CD4-positive, alpha-beta T cell treated with Interleukin-2 at 100 ng/mL for 4 hours (primary cell): Measurements from ENCODE around the gene ESCO1.
A peak's percentile ranks its signal among the peaks of the same experiment; 100 is the strongest.
"Not testable (repeated sequence)": the region's sequence is repeated elsewhere in the genome, so short reads cannot be mapped to it uniquely, and the experiment has no call there.

Experiments used
- DNase-seq: peaks from one replicate; pipeline ENCODE4 v3.0.0-alpha.2; 2020; ENCODE audit warnings: low spot score

The ESCO1 gene, protein sequence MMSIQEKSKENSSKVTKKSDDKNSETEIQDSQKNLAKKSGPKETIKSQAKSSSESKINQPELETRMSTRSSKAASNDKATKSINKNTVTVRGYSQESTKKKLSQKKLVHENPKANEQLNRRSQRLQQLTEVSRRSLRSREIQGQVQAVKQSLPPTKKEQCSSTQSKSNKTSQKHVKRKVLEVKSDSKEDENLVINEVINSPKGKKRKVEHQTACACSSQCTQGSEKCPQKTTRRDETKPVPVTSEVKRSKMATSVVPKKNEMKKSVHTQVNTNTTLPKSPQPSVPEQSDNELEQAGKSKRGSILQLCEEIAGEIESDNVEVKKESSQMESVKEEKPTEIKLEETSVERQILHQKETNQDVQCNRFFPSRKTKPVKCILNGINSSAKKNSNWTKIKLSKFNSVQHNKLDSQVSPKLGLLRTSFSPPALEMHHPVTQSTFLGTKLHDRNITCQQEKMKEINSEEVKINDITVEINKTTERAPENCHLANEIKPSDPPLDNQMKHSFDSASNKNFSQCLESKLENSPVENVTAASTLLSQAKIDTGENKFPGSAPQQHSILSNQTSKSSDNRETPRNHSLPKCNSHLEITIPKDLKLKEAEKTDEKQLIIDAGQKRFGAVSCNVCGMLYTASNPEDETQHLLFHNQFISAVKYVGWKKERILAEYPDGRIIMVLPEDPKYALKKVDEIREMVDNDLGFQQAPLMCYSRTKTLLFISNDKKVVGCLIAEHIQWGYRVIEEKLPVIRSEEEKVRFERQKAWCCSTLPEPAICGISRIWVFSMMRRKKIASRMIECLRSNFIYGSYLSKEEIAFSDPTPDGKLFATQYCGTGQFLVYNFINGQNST

DNA sequence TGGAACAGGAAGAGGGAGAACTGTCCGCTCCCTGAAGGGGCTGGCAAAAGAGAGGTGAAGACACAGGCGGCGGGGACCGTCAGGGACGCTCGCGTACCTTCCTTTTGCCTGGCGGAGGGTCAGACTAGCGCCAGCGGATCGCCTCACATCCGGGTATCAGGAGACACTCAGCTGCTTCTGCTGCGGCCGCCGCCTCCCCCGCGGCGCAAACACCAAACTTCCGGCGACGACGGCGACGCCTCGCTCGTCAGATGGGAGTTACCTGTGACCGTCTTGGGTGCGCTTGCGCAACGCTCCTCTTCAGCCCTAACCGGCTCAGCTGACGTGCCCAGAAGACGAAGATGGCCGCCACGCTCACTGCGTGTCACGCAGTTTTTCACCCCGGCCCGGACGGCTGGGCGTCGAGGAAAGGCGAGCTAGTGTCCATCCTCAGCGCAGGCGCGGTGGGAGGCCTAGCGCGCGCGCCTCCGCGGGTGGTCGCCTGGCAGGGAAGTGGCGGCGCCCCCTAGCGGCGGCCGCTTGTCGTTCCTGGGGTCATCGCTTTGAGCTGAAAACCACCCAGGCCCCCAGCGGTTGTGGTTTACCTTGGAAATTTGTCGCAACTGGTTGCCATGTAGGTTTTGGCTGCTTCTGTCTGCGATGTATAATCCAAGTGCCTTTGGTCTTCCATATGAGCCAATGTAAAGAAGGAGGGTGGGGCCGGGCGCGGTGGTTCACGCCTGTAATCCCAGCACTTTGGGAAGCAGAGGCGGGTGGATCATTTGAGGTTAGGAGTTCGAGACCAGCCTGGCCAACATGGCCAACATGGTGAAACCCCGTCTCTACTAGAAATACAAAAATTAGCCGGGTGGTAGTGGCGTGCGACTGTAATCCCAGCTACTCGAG, at the start of gene ESCO1:
ESCO1 (minus strand) TSS at position 179 of the 885 bp plus-strand sequence. CDS start 25,861 bp downstream, outside the sequence.
- DNase-seq: peak; percentile 96

DNA sequence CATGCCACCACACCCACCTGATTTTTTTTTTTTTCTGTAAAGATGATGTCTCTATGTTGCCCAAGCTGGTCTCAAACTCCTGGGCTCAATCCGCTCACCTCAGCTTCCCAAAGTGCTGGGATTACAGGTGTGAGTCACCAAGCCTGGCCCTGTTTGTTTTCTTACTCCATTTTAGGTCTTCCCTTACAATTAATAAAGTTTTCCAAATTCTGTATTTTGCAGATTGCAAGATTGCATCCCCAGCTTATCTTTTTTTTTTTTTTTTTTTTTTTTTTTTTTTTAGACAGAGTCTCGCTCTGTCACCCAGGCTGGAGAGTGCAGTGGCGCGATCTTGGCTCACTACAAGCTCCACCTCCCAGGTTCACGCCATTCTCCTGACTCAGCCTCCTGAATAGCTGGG, 39.9 kb upstream of the ESCO1 start:
- DNase-seq: not testable (repeated sequence)

DNA sequence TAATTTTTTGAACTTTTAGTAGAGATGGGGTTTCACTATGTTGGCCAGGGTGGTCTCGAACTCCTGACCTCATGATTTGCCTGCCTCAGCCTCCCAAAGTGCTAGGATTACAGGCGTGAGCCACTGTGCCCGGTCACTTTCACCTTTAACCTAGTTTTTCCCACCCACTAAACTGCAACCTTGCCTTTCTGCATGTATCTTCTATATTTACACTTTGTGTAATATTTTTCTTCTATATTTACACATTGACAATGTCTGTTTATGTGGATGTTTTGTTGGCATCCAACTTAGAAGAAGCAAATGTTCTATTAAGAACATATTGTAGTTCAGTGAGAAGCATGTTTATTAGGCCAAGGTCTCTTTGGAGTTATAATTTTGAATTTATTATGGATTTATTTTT, 38.3 kb upstream of the ESCO1 start:
- no peak for DNase-seq

DNA sequence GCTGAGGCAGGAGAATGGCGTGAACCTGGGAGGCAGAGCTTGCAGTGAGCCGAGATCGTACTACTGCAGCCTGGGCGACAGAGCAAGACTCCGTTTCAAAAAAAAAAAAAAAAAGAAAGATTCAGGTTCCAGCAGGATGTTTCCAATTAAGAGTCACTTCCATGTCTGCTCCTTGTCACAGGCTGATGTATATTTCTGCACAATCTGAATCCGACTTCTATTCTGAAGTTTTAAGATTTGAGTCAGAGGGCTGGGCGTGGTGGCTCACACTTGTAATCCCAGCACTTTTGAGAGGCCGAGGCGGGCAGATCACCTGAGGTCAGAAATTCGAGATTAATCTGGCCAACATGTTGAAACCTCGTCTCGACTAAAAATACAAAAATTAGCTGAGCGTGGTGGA, 36.3 kb upstream of the ESCO1 start:
- no peak for DNase-seq

DNA sequence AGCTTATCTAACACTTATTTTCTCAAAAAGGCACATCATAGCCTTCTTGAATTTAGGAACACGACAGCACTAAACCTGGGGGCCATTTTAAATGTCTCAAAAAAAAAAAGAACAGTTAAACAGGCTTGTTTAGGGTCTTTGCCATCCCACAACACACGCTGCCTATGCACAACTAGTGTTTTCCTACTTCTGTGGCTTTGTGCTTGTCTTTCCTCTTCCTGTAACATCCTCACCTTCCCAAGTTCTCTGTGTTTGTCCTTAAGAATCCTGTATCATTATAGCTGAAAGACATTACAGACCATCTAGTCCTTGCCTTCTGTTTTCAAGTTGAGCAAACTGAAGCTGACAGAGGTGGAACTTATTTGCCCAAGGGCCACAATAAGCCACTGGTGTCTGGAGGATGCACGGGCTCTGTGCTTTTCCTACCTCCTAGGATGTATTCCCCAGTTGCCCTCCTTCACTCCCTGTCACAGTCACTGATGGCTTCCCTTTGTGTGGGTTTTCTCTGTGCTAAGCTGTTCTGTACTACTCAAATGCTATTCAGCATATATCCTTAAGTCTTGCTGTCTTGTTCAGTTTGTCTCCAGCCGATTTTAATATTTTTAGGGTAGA, 34.2 kb upstream of the ESCO1 start:
- no peak for DNase-seq

DNA sequence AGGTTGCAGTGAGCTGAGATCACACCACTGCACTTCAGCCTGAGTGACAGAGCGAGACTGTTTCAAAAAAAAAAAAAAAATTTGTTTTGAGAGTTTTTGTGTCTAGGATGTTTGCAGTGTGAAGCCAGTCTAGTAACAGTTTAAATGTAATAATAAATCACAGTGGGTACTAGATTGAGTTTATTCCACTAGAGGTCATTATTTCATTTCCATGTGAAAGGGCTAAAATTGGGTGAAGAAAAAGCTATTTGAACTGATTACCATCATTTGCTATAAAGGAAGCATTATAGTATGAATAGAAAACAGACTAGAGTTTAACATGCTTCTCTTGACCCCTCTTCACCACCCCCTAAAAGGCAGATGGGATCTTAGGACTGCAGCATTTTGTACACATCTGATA, 31.9 kb upstream of the ESCO1 start:
- no peak for DNase-seq

DNA sequence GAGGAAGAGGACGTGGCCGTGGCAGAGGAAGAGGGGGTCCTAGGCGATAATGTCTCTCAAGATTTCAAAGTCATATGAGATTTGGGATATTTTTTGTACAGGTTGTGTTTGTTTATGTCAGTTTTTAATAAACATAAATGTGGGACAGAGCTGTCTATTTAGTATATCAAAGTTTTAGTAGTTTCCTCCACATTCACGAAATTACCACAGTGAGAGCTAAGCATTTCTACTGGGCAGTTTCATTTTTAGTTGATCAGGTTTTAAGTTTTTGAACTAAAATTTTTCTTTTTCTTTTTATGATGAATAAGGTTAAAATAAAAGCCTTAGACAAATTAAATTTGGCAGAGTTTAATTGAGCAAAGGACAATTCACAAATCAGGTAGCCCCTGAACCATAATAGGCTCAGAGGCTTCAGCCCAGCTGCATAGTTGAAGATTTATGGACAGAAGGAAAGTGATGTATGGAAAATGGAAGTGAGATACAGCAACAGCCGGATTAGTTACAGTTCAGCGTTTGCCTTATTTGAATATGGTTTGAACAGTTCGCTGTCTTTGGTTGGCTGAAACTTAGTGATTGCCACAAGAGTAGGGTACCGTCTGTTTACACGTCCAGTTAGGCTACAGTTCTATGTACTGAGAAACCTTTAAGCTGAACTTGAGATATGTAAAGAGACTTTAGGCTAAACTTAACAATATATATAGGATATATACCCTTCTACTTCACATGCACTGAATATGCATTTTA, 28.8 kb upstream of the ESCO1 start:
- DNase-seq: no peak

DNA sequence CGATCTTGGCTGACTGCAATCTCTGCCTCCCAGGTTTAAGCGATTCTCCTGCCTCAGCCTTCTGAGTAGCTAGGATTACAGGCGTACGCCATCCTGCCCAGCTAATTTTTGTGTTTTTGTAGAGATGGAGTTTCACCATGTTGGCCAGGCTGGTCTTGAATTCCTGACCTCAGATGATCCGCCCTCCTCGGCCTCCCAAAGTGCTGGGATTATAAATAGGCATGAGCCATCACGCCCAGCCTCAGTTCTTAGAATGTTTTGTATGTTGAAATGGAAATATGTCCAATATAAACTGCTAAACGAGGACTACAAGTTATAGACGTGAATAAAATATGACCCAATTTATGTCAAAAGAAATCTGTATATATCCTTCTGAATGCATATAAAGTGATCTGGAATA, 21.1 kb upstream of the ESCO1 start:
- DNase-seq: not testable (repeated sequence)

DNA sequence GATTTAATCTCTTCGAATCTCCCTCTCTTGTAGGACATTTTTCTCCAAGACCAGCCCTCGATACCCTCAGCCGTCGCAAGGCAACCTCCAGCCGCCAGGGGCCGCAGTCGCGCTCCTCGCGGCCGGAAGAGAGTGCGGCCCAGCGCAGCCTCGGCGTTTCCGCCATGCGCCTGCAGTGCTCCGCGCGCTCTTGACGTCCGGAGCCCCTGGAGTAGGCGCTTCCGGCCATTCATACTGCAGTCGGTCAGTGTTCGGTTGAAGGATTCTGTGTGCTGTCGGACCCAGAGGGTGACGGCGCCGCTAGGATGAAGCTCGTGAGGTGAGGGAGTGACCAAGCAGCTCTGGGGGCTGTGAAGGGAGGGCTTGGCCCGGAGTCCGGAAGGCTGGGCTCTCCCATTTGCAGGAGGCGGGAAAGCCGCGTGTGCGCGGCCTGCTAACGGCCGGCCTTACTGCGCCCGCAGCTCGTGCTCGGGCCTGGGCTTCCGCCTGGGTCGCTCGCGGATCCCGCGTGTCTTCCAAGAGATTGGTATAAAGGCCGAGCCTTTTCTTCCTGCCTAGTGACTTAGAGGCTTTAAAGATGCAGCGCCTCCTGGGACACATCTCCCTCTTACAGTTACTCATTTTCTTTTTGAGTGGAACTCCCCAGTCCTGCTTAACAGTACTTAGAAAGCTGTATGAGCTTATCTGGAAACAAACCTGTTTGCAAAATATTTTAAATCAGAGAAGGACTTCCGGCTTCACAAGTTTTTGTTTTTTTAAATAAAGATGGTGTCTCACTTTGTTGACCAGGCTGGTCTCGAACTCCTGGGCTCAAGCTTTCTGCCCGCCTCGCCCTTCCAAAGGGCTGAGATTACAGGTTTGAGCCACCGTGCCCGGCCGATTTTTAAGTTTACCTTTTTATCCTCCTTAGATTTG, 11.9 kb upstream of the ESCO1 start, which contains the start of gene SNRPD1:
SNRPD1 (plus strand) TSS at position 190 of the 915 bp plus-strand sequence; CDS start at position 306, 116 bp downstream.
- DNase-seq: peak; percentile 91

DNA sequence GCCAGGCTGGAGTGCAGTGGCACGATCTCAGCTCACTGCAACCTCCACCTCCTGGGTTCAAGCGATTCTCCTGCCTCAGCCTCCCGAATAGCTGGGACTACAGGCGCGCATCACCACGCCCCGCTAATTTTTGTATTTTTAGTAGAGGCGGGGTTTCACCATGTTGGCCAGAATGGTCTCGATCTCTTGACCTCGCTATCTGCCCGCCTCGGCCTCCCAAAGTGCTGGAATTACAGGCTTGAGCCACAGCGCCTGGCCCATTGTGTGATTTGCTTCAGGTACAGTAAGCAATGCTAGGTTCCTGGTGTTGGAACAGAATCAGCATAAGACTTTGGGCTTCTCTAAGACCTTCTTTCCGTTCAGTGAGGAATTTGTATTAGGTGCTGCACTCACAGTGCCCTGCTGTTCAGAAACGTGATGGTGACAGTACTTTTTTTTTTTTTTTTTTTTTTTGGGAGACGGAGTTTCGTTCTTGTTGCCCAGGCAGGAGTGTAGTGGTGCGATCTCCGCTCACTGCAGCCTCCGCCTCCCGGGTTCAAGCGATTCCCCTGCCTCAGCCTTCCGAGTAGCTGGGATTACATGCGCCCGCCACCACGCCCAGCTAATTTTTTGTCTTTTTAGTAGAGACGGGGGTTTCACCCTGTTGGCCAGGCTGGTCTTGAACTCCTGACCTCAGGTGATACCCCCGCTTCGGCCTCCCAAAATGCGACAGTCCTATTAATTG, 11.1 kb upstream of the ESCO1 start:
- not testable (repeated sequence) for DNase-seq

DNA sequence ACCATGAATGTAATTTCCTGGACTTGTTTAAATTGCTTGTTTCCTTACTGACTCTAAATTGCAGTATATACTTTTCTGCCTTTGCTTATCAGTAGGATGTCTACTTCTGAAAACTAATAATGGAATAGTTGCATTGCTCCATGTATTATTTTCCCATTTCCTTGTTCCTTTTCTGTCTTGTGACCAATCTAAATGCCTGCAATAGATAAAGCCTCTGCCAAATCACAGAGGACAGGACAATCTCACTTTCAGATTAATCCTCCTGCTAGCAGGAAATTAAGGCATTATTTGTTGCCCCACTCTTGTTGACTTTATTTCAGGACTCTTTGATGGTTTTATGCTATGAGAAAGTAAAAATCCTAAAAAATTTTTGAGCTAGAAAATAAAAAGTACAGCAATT, 4.7 kb upstream of the ESCO1 start:
- DNase-seq: no peak

DNA sequence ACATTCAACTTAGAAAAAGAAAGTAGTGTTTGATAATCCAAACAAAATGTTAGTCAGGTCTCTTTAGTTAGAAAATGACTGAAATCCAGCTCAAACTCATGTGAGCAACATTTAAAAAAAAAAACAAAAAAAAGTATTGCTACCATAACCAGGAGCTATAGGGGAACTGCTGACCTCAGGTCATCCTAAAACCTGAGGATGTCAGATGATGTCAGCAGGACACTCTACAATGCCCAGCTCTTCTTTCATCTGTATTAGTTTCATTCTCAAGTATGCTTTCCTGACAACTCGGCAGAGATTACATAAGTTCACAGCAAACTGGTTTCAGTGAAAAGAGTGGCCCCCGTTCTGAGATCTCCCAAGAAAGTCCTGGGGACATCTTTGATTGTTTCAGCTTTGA, 4.2 kb upstream of the ESCO1 start:
- DNase-seq: no peak

DNA sequence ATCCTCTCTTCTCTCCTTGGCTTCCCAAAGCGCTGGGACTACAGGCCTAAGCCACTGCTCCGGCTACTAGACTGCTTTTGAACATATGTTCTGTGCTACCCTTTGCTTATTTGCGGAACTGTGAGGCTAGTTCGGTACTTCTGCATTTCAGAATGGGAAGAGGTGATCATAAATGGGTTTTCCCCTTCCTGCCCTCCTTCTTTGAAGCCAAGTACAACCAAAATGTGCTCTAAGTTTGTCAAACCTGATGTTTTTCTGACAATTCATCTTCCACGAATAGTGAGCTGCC, 1.7 kb upstream of the ESCO1 start:
- no peak for DNase-seq

DNA sequence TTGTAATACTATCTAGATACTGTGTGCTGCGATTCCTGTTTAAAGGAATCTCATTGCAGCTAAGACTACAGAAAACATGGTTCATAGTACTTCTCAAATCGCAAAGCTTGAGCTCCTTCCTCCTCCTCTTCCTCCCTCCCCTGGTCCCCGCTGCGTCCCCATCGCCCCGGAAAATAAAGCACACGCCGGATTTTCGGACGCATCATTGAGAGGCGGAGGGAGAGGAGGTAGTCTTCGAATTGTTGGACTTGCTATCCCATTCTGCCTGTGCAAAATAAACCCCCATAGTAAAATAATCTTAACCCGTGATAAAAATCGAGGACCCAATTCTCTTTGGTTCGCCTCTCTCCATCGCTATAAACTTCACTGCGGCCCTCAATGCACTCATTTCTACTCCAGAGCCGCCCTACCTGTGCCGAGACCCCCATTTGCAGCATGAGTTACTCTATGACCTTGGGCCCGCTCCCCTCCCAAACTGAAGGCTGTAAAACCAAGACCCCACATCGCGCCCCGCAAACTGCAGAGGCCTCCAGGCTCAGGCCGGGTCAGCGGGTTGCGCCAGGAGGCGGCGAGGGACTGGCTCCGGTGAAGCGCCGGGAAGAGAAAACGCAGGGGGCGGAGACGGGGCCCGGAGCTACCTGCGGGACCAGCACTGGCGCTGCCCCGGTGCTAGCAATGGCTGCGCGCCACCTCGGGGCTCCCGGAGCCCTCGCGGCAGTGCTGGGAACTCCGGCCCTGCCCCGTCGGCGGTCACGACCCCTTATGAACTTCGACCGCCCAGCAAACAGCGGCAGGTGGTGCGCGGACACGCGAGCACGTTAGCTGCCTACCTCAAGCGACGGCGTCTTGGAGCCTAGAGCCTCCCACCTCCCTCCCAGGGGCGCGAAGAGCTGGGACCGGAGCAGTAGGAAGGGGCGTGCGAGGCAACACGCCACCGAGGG, 649 bp downstream of the ESCO1 start:
- DNase-seq: peak; percentile 18

DNA sequence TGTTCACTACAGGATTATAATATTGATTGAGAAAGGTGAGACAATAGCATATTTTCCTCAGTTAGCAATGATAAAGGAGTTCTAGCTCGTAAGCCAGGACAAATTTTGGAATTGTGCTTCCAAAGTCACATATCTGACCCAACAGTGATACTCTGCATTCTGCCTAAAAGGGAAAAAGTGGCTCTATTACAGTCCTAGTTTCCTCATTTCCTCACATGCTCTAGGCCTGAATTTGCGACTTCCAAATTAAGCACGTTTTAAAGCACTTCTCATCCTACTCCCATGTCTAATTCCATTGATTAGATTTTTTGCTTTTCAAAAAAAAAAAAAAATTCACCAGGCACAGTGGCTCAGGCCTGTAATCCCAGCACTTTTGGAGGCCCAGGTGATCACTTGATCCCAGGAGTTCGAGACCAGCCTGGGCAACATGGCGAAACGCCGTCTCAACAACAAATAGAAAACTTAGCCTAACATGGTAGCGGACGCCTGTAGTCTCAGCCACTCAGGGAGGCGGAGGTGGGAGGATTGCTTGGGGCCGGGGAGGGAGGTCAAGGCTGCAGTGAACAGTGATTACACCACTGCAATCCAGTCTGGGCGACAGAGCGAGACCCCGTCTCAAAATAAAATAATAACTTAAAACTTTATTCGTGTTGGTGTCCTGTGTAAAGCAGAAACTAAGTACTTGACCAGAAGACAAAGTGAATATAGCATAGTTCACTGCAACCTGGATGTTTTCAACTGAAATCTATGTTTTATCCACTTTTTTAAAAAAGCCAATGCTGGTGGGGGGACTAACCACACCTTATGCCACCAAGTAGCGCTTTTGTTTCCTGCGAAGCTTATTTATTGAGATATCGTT, 1.5 kb downstream of the ESCO1 start:
- no peak for DNase-seq

DNA sequence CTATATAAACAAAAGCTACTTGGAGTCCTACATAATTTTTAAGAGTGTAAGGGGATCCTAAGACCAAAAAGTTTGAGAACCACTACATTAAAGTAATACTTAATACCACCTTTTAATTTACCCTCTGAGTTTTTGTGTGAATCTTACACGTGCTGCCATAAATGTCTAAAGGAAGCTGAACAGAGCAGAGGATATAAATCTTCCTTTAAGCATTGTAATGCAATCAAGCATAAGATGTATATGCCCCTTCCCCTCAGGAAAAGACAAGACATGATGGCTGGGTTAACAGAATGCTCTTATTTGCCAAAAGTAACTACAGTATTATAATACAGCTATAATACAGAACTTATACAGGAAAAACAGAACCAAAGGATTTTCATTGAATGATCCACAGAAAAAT, 2.9 kb downstream of the ESCO1 start:
- no peak for DNase-seq

DNA sequence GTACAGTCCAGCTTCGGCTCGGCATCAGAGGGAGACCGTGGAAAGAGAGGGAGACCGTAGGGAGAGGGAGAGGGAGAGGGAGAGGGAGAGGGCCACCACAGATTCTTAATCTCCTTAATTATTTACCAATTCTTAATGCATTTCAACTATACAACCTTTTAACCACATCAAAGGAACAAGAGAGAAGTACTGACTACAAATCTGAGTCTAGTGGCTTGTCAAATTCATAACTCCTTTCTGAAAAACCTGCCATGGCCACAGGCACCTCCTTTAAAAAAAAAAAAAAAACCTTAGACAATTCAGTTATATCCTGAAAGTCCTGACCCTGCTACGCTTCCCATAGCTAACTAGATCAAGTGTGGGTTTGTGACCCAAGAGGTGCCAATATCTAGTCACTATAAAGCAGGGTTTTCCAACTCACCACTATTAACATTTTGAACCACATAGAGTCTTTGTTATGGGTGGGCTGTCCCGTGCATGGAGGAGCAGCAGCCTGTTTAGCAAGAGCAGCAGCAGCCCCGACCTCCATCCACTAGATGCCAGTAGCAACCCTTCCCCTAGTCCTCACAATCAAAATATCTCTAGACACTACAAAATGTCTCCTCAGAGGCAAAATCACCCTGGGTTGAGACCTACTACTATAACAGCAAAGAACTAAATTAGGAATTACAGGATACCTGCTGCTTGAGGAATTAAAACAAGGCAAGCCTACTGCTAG, 6.8 kb downstream of the ESCO1 start:
- no peak for DNase-seq
